ENCODE results near the gene HNRNPLL.

GRCh38 chr2:38602136-38602731 is 494 bp downstream of the HNRNPLL start:
- TF ChIP-seq CTCF (conservative IDR thresholded peaks at IDR 0.05 in 1 of 2, IDR thresholded peaks at IDR 0.05 in 1 of 2; ENCODE audit: extremely low read depth in 1 of 2, insufficient read depth in 1 of 2, low read depth in 1 of 2, low read length in 2 of 2) (no peak), EZH2 (IDR thresholded peaks at IDR 0.05; ENCODE audit: borderline replicate concordance, low read length) (no peak)
